HEK293 (cell line): ENCODE results near the gene RAB20.

Experiments used
- CTCF ChIA-PET: fragments of 350-600 bp; formaldehyde crosslinking; extraction: SDS; loops from one replicate; lab custom pipeline; 2021; ENCODE audit warnings: antibody characterized with exemption; lab: Yijun Ruan, JAX
- POLR2A ChIA-PET: fragments of 300-600 bp; formaldehyde crosslinking; extraction: SDS; loops from one replicate; lab custom pipeline; 2020; ENCODE audit warnings: antibody characterized with exemption, inconsistent platforms; lab: Yijun Ruan, JAX
- H3K27ac ChIP-seq: fragments of 200-500 bp; sonication (Bioruptor generic); 2 replicates; pipeline ENCODE4 v1.5.1; 2014; ENCODE audit warnings: low read depth, low read length, control low read depth, inconsistent platforms; ENCODE audit errors: extremely low read depth
- H3K36me3 ChIP-seq, 2 experiments: fragments of 200-500 bp in 1 of 2; sonication (Bioruptor generic) in 1 of 2; 1 replicate in 1 of 2; 2 replicates in 1 of 2; pipeline ENCODE4 v1.5.1; 2014 to 2017; ENCODE audit warnings: inconsistent platforms in 2 of 2, low read length in 2 of 2; ENCODE audit not compliant: control insufficient read depth in 2 of 2, insufficient read depth in 1 of 2
- H3K4me1 ChIP-seq: fragments of 200-500 bp; sonication (Bioruptor generic); 2 replicates; pipeline ENCODE4 v1.5.1; 2014; ENCODE audit warnings: mild to moderate bottlenecking, low read length, inconsistent platforms; ENCODE audit not compliant: control insufficient read depth, insufficient read depth
- H3K4me3 ChIP-seq: 2 replicates; pipeline ENCODE4 v1.5.1; 2011; ENCODE audit warnings: low read depth, mild to moderate bottlenecking, control low read depth, low read length, moderate library complexity
- H3K9me3 ChIP-seq: fragments of 200-500 bp; sonication (Bioruptor generic); 2 replicates; pipeline ENCODE4 v1.5.1; 2014; ENCODE audit warnings: low read depth, low read length, inconsistent platforms; ENCODE audit not compliant: control insufficient read depth, insufficient read depth
- GLI4 ChIP-seq: fragments of 450-650 bp; formaldehyde crosslinking; IDR thresholded peaks from 2 replicates; pipeline ENCODE4 v1.5.1; 2016; ENCODE audit warnings: missing biosample characterization, missing genetic modification characterization
- GLIS1 ChIP-seq: fragments of 450-650 bp; formaldehyde crosslinking; IDR thresholded peaks from 2 replicates; pipeline ENCODE4 v1.5.1; 2016; ENCODE audit warnings: missing biosample characterization, missing genetic modification characterization
- GLIS2 ChIP-seq: fragments of 450-650 bp; formaldehyde crosslinking; IDR thresholded peaks from 2 replicates; pipeline ENCODE4 v1.5.1; 2016; ENCODE audit warnings: missing biosample characterization, missing genetic modification characterization
- HOXC10 ChIP-seq: sonication (generic); formaldehyde crosslinking; IDR thresholded peaks from 2 replicates; pipeline ENCODE4 v1.8.1; 2023; ENCODE audit warnings: mild to moderate bottlenecking, missing genetic modification reagents
- ZNF433 ChIP-seq: fragments of 450-650 bp; formaldehyde crosslinking; IDR thresholded peaks from 2 replicates; pipeline ENCODE4 v1.5.1; 2016; ENCODE audit warnings: missing biosample characterization, missing genetic modification characterization, low read depth
- ZNF623 ChIP-seq: fragments of 450-650 bp; formaldehyde crosslinking; IDR thresholded peaks from 2 replicates; pipeline ENCODE4 v1.5.1; 2016; ENCODE audit warnings: missing biosample characterization, missing genetic modification characterization
- ZNF843 ChIP-seq: fragments of 450-650 bp; formaldehyde crosslinking; IDR thresholded peaks from 2 replicates; pipeline ENCODE4 v1.5.1; 2016; ENCODE audit warnings: missing biosample characterization, missing genetic modification characterization
- TF ChIP-seq, protein P1 (sequence below): fragments of 450-650 bp; formaldehyde crosslinking; IDR thresholded peaks from 2 replicates; pipeline ENCODE4 v1.5.1; 2016; ENCODE audit warnings: missing biosample characterization, missing genetic modification characterization, borderline replicate concordance
- TF ChIP-seq, protein P2 (sequence below): fragments of 450-650 bp; formaldehyde crosslinking; IDR thresholded peaks from 2 replicates; pipeline ENCODE4 v1.5.1; 2016; ENCODE audit warnings: missing biosample characterization, missing genetic modification characterization
- TF ChIP-seq, protein P3 (sequence below): fragments of 450-650 bp; formaldehyde crosslinking; IDR thresholded peaks from 2 replicates; pipeline ENCODE4 v1.5.1; 2016; ENCODE audit warnings: missing biosample characterization, missing genetic modification characterization

RAB20 gene

DNA sequence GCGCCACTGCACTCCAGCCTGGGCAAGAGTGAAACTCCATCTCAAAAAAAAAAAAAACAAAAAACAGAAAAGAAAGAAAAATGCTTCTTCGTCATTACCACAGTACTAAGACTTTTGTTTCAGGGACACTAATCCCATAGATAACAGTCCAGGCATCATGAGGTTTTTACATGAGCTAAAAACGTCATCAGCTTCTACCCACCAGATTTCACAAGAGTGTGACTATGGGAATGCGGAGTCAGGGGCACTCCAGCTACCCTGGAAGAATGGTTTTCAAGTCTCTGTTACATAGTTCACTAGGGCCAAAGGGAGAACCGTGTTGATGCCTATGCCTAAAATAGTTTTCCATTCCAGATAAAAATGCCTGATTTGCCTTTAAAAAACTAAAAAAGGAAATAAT lies 33.2 kb downstream of the RAB20 start:
- H3K36me3 ChIP-seq: no peaks in the 10 kb centered on the region
- no peak overlapping the region for H3K27ac ChIP-seq
- TF ChIP-seq HOXC10 (no peak), GLIS2 (no peak), ZNF623 (tag by site-specific recombination) (no peak)
- TF ChIP-seq, protein P1, sequence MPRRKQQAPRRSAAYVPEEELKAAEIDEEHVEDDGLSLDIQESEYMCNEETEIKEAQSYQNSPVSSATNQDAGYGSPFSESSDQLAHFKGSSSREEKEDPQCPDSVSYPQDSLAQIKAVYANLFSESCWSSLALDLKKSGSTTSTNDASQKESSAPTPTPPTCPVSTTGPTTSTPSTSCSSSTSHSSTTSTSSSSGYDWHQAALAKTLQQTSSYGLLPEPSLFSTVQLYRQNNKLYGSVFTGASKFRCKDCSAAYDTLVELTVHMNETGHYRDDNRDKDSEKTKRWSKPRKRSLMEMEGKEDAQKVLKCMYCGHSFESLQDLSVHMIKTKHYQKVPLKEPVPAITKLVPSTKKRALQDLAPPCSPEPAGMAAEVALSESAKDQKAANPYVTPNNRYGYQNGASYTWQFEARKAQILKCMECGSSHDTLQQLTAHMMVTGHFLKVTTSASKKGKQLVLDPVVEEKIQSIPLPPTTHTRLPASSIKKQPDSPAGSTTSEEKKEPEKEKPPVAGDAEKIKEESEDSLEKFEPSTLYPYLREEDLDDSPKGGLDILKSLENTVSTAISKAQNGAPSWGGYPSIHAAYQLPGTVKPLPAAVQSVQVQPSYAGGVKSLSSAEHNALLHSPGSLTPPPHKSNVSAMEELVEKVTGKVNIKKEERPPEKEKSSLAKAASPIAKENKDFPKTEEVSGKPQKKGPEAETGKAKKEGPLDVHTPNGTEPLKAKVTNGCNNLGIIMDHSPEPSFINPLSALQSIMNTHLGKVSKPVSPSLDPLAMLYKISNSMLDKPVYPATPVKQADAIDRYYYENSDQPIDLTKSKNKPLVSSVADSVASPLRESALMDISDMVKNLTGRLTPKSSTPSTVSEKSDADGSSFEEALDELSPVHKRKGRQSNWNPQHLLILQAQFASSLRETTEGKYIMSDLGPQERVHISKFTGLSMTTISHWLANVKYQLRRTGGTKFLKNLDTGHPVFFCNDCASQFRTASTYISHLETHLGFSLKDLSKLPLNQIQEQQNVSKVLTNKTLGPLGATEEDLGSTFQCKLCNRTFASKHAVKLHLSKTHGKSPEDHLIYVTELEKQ (tag by site-specific recombination): no peak
- TF ChIP-seq, protein P2, sequence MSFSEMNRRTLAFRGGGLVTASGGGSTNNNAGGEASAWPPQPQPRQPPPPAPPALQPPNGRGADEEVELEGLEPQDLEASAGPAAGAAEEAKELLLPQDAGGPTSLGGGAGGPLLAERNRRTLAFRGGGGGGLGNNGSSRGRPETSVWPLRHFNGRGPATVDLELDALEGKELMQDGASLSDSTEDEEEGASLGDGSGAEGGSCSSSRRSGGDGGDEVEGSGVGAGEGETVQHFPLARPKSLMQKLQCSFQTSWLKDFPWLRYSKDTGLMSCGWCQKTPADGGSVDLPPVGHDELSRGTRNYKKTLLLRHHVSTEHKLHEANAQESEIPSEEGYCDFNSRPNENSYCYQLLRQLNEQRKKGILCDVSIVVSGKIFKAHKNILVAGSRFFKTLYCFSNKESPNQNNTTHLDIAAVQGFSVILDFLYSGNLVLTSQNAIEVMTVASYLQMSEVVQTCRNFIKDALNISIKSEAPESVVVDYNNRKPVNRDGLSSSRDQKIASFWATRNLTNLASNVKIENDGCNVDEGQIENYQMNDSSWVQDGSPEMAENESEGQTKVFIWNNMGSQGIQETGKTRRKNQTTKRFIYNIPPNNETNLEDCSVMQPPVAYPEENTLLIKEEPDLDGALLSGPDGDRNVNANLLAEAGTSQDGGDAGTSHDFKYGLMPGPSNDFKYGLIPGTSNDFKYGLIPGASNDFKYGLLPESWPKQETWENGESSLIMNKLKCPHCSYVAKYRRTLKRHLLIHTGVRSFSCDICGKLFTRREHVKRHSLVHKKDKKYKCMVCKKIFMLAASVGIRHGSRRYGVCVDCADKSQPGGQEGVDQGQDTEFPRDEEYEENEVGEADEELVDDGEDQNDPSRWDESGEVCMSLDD: no peak
- TF ChIP-seq, protein P3, sequence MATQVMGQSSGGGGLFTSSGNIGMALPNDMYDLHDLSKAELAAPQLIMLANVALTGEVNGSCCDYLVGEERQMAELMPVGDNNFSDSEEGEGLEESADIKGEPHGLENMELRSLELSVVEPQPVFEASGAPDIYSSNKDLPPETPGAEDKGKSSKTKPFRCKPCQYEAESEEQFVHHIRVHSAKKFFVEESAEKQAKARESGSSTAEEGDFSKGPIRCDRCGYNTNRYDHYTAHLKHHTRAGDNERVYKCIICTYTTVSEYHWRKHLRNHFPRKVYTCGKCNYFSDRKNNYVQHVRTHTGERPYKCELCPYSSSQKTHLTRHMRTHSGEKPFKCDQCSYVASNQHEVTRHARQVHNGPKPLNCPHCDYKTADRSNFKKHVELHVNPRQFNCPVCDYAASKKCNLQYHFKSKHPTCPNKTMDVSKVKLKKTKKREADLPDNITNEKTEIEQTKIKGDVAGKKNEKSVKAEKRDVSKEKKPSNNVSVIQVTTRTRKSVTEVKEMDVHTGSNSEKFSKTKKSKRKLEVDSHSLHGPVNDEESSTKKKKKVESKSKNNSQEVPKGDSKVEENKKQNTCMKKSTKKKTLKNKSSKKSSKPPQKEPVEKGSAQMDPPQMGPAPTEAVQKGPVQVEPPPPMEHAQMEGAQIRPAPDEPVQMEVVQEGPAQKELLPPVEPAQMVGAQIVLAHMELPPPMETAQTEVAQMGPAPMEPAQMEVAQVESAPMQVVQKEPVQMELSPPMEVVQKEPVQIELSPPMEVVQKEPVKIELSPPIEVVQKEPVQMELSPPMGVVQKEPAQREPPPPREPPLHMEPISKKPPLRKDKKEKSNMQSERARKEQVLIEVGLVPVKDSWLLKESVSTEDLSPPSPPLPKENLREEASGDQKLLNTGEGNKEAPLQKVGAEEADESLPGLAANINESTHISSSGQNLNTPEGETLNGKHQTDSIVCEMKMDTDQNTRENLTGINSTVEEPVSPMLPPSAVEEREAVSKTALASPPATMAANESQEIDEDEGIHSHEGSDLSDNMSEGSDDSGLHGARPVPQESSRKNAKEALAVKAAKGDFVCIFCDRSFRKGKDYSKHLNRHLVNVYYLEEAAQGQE: no peak
- H3K4me3 ChIP-seq: no peak overlapping the region
- H3K9me3 ChIP-seq: no peaks in the 10 kb centered on the region
- no peaks in the 10 kb centered on the region for H3K4me1 ChIP-seq
- CTCF ChIA-PET: interaction anchor here (0.7 to 1.0 kb wide), 2 partner anchors 12 to 73 kb away, joined by 3 read pairs; no protein-coding TSS in a partner anchor
- POLR2A ChIA-PET: no interaction called here

DNA sequence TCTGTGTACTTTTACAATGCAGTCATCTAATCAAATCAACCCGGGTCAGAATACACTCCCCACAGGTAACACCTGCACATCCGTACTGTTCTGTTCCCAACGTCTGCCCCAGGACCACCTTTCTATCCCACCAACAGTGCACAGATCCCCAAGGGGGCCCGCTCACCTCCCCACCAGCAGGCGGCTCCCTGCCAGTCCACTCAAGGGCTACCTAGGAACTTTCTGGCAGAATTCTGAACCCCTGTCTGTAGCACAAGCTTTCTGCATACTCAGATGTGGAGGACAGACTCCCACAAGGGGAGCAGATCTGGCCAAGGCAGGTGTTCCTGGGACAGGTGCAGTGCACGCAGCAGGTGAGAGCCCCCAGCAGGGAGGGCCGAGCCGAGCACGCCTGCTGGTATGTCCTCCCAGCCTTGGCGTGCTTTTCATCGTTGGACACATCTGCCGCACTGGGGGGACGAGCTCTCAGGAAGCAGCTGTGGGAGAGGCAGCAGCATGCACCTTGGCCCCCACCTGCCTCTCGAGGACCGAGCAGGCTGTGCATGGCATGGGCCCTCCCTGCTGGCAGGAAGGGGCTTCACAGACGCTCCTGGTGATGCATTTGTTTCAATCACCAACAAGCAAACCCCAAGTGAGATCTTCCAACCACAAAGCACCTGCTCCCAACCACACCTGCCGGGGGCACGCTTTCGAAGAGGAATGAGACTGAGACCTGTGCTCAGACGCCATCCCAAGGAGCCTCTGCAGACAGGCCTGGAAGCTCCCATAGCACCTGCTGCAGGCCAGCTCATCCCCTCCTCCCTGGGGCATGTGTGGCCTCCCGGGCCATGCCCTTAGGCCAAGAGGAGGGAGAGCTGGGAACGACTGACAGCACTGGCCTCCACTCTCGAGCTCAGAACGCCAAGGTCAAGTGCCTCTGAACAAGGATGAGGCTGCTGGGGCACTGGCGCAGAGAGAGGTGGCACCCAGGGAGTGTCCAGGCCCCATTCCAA lies 35.9 kb downstream of the RAB20 start:
- CTCF ChIA-PET: interaction anchor here (0.6 kb wide), 1 partner anchor 403 kb away, joined by 3 read pairs; no protein-coding TSS in a partner anchor
- no peak overlapping the region for H3K4me3 ChIP-seq
- no peaks in the 10 kb centered on the region for H3K36me3 ChIP-seq
- no peaks in the 10 kb centered on the region for H3K9me3 ChIP-seq
- no peak overlapping the region for H3K27ac ChIP-seq
- no peaks in the 10 kb centered on the region for H3K4me1 ChIP-seq
- POLR2A ChIA-PET: no interaction called here
- TF ChIP-seq ZNF433 (tag by site-specific recombination) (no peak), ZNF843 (no peak), GLIS1 (tag by site-specific recombination) (no peak), GLI4 (no peak)
